OCI-LY1 (cell line): ENCODE measurements around the gene INTS15.

Experiments used
- EZH2 ChIP-seq: fragments of 200-600 bp; sonication (generic), shearing (Covaris generic); IDR thresholded peaks from 2 replicates; pipeline ENCODE4 v1.8.0; 2017; ENCODE audit warnings: borderline replicate concordance, mixed run types, mild to moderate bottlenecking, antibody characterized with exemption, low read length, moderate library complexity, mixed read lengths
- TF ChIP-seq, protein P1 (sequence below): fragments of 200-600 bp; sonication (generic), shearing (Covaris generic); IDR thresholded peaks from 2 replicates; pipeline ENCODE4 v1.5.1; 2017; ENCODE audit warnings: mild to moderate bottlenecking, antibody characterized with exemption, low read length, moderate library complexity, mixed read lengths

DNA sequence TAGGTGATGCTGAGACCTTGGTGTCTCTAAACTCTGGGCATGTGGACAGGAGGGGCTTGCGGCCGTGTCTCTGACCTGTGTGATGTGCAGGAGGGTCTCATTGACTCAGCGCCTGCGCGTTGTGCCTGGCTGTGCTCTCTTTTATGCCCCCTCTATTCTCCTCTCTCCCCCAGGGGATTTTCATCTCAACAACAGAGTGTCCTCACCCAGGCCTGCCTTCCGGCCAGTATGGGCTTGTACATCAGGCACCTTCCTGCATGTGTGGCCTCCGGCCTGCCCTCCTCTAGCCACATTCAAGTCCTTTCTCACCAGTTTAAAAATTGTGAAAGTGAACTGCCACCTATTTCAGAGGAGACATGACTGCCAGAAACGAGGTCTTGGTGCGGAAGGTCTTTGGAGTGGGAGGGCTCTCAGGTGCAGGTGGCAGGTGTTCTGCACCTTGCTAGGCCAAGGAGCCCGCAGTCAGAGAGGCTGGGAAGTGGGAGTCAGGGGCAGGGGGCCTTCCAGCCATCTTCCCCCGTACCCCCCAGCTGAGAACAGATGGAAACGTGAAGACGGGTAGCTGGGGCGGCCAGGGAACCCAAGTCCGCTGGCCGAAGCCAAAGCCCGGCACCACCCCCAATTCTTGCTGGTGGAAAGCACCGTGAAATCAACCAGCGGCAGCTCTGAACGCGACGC, 531 bp upstream of the INTS15 start:
- TF ChIP-seq, protein P1, sequence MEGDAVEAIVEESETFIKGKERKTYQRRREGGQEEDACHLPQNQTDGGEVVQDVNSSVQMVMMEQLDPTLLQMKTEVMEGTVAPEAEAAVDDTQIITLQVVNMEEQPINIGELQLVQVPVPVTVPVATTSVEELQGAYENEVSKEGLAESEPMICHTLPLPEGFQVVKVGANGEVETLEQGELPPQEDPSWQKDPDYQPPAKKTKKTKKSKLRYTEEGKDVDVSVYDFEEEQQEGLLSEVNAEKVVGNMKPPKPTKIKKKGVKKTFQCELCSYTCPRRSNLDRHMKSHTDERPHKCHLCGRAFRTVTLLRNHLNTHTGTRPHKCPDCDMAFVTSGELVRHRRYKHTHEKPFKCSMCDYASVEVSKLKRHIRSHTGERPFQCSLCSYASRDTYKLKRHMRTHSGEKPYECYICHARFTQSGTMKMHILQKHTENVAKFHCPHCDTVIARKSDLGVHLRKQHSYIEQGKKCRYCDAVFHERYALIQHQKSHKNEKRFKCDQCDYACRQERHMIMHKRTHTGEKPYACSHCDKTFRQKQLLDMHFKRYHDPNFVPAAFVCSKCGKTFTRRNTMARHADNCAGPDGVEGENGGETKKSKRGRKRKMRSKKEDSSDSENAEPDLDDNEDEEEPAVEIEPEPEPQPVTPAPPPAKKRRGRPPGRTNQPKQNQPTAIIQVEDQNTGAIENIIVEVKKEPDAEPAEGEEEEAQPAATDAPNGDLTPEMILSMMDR = no peak
- no peak for TF ChIP-seq EZH2
